Measurements from ENCODE around the gene LGALS1.

LGALS1 gene

DNA sequence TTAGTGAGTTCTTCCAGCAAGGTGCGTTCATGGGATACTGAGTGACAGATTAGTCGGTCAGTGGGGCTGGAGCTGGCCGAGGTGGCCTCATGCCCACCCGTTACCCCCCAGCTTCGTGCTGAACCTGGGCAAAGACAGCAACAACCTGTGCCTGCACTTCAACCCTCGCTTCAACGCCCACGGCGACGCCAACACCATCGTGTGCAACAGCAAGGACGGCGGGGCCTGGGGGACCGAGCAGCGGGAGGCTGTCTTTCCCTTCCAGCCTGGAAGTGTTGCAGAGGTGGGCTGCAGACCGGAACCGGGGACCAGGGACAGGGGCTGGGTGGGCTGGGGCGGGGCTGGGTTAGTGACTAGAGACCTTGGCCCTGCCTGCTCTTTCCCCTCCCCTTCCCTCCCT is 2.9 kb downstream of the LGALS1 start:
- Histone ChIP-seq H3K27ac (no peak overlapping the region), H3K36me3 (replicated peaks) (peaks cover 27% of the 10 kb centered on the region), H3K4me3 (ENCODE audit: low read depth, low read length) (peak overlapping the region; percentile 93), H3K27me3 (replicated peaks) (no peaks in the 10 kb centered on the region)
- DNase-seq: no peak
- in situ Hi-C loops (cut with HindIII; ENCODE audit: low pct_ligation_motif_present, low sequenced_read_pairs): no loop called here
- TF ChIP-seq, protein P1, sequence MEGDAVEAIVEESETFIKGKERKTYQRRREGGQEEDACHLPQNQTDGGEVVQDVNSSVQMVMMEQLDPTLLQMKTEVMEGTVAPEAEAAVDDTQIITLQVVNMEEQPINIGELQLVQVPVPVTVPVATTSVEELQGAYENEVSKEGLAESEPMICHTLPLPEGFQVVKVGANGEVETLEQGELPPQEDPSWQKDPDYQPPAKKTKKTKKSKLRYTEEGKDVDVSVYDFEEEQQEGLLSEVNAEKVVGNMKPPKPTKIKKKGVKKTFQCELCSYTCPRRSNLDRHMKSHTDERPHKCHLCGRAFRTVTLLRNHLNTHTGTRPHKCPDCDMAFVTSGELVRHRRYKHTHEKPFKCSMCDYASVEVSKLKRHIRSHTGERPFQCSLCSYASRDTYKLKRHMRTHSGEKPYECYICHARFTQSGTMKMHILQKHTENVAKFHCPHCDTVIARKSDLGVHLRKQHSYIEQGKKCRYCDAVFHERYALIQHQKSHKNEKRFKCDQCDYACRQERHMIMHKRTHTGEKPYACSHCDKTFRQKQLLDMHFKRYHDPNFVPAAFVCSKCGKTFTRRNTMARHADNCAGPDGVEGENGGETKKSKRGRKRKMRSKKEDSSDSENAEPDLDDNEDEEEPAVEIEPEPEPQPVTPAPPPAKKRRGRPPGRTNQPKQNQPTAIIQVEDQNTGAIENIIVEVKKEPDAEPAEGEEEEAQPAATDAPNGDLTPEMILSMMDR (IDR thresholded peaks at IDR 0.05; ENCODE audit: low read depth, low read length, missing control alignments): no peak

DNA sequence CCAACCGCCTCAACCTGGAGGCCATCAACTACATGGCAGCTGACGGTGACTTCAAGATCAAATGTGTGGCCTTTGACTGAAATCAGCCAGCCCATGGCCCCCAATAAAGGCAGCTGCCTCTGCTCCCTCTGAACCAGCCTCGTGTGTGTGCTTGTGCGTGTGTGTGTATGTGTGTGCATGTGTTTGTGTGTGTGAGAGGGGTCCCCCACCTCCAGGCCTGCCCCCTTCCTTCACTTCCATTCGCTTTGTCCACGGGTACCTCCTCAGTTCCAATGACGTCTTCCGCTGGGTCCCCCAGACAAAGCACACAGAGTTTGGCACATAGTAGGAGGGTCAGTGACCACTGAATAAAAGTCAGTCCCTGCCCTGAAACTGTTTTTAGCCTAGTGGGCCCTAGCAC is 4.2 kb downstream of the LGALS1 start:
- Histone ChIP-seq H3K27me3 (replicated peaks) (no peaks in the 10 kb centered on the region), H3K27ac (no peak overlapping the region), H3K4me3 (ENCODE audit: low read depth, low read length) (no peak overlapping the region), H3K36me3 (replicated peaks) (peaks cover 27% of the 10 kb centered on the region)
- in situ Hi-C loops (cut with HindIII; ENCODE audit: low pct_ligation_motif_present, low sequenced_read_pairs): no loop called here
- DNase-seq: no peak
- TF ChIP-seq, protein P1 (IDR thresholded peaks at IDR 0.05; ENCODE audit: low read depth, low read length, missing control alignments): no peak

DNA sequence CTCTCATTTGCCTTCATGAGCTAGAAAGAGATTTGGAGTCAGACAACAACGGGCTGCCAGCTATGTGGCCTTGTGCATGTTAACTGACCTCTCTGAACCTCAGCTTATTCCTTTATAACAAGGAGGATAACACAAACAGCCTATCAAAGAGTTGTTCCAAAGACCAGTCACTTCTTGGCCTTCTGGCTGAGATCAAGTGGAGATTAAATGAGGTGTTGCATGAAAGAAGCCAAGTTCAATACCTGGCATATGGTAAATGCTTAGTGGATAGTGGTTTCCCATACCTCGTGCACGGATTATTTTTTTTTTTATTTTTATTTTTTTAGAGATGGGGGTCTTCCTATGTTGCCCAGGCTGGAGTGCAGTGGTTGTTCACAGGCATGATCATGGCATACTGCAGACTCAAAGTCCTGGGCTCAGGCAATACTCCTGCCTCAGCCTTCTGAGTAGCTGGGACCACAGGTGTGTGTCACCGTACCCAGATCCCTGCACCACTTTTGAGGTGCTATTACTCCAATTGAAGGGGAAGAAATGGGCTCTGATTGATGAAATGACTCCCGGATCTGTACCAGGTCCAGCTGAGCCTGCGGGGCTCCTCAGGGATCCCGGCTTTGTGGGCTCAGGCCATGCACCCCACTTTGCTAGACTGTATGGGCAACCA is 4.9 kb downstream of the LGALS1 start:
- in situ Hi-C loops (cut with HindIII; ENCODE audit: low pct_ligation_motif_present, low sequenced_read_pairs): no loop called here
- no peak for DNase-seq
- Histone ChIP-seq H3K27ac (no peak overlapping the region), H3K4me3 (ENCODE audit: low read depth, low read length) (no peak overlapping the region), H3K27me3 (replicated peaks) (no peaks in the 10 kb centered on the region), H3K36me3 (replicated peaks) (peaks cover 27% of the 10 kb centered on the region)
- TF ChIP-seq, protein P1 (IDR thresholded peaks at IDR 0.05; ENCODE audit: low read depth, low read length, missing control alignments): no peak

DNA sequence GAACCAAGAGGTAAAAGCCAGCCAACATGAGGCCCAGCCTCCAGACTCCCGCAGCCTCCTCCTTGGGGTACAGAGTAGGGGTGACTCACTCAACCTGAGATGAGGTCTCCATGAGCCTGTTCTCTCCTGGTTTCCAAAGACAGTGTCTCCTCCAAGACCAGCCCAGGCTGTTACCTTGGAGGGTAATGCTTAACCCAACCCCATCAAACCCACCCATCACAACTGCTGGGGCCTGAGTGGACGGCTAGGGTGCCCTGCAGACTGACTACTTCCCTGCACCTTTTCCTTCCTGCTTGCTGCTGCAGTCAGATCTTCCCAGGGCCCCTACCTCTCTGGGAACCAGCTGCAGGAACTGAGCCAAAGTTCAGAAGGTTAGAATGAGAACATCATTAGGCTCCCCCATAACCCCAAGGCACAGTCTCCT is 5.6 kb downstream of the LGALS1 start:
- H3K27me3 ChIP-seq (replicated peaks): no peaks in the 10 kb centered on the region
- peaks cover 27% of the 10 kb centered on the region for H3K36me3 ChIP-seq (replicated peaks)
- no peak overlapping the region for H3K4me3 ChIP-seq (ENCODE audit: low read depth, low read length)
- H3K27ac ChIP-seq: peak overlapping the region; percentile 5
- TF ChIP-seq, protein P1 (IDR thresholded peaks at IDR 0.05; ENCODE audit: low read depth, low read length, missing control alignments): no peak
- peak; percentile 37 for DNase-seq
- in situ Hi-C loops (cut with HindIII; ENCODE audit: low pct_ligation_motif_present, low sequenced_read_pairs): no loop called here

GRCh38 chr22:37681556-37682049 is 6.2 kb downstream of the LGALS1 start:
- TF ChIP-seq, protein P1 (IDR thresholded peaks at IDR 0.05; ENCODE audit: low read depth, low read length, missing control alignments): peak; percentile 98
- peaks cover 27% of the 10 kb centered on the region for H3K36me3 ChIP-seq (replicated peaks)
- H3K27ac ChIP-seq: peak overlapping the region; percentile 5
- DNase-seq: peak; percentile 70
- H3K27me3 ChIP-seq (replicated peaks): no peaks in the 10 kb centered on the region
- in situ Hi-C loops (cut with HindIII; ENCODE audit: low pct_ligation_motif_present, low sequenced_read_pairs): no loop called here
- no peak overlapping the region for H3K4me3 ChIP-seq (ENCODE audit: low read depth, low read length)
